GM19238 (cell line): ENCODE data around the gene HRK.

Experiments used
- DNase-seq: peaks from one replicate; pipeline ENCODE4 v3.0.0; 2011; ENCODE audit warnings: low spot score; ENCODE audit not compliant: insufficient read length

HRK gene

GRCh38 chr12:116881325-116881876 lies at the start of gene HRK:
TSS of gene HRK (minus strand) at chr12:116881441. CDS start at chr12:116881307, 134 bp downstream.
- DNase-seq = no peak

- DNase-seq = no peak
Measured at GRCh38 chr12:116929885-116930284, 48.6 kb upstream of the HRK start.

GRCh38 chr12:116928504-116928903 lies 47.3 kb upstream of the HRK start:
- DNase-seq = no peak

GRCh38 chr12:116927244-116927940 lies 46.2 kb upstream of the HRK start:
- no peak for DNase-seq

GRCh38 chr12:116926283-116927243 lies 45.3 kb upstream of the HRK start:
- DNase-seq = no peak

GRCh38 chr12:116924558-116925453 lies 43.6 kb upstream of the HRK start:
- peak; percentile 15 for DNase-seq

- DNase-seq = peak; percentile 17
Measured at GRCh38 chr12:116922194-116922897, 41.1 kb upstream of the HRK start.

- DNase-seq = no peak
Measured at GRCh38 chr12:116920939-116921338, 39.7 kb upstream of the HRK start.

- no peak for DNase-seq
Measured at GRCh38 chr12:116919706-116920485, 38.7 kb upstream of the HRK start.

- no peak for DNase-seq
Measured at GRCh38 chr12:116919247-116919661, 38.0 kb upstream of the HRK start.

- DNase-seq = no peak
Measured at GRCh38 chr12:116918464-116918863, 37.2 kb upstream of the HRK start.

GRCh38 chr12:116916714-116917114 lies 35.5 kb upstream of the HRK start:
- DNase-seq = peak; percentile 66

GRCh38 chr12:116916122-116916521 lies 34.9 kb upstream of the HRK start:
- no peak for DNase-seq

GRCh38 chr12:116915326-116915725 lies 34.1 kb upstream of the HRK start:
- no peak for DNase-seq

GRCh38 chr12:116910645-116911451 lies 29.6 kb upstream of the HRK start, which contains the start of gene FBXW8:
TSS of gene FBXW8 (plus strand) at chr12:116910950. CDS start at chr12:116911038, 88 bp downstream.
- DNase-seq = peak; percentile 79

- no peak for DNase-seq
Measured at GRCh38 chr12:116910280-116910644, 29.0 kb upstream of the HRK start.

- no peak for DNase-seq
Measured at GRCh38 chr12:116906285-116906684, 25.0 kb upstream of the HRK start.

GRCh38 chr12:116903818-116904217 lies 22.6 kb upstream of the HRK start:
- no peak for DNase-seq

- no peak for DNase-seq
Measured at GRCh38 chr12:116901612-116902011, 20.4 kb upstream of the HRK start.
